T-helper 2 cell (primary cell): Measurements from ENCODE around the gene ACOT7.
"Not testable (repeated sequence)": the region's sequence is repeated elsewhere in the genome, so short reads cannot be mapped to it uniquely, and the experiment has no call there.

Source experiments
- DNase-seq, 5 experiments: peaks; one replicate each; pipeline versions ENCODE4 v3.0.0 to v3.0.0-alpha.2; 2012 to 2022

The ACOT7 gene

DNA sequence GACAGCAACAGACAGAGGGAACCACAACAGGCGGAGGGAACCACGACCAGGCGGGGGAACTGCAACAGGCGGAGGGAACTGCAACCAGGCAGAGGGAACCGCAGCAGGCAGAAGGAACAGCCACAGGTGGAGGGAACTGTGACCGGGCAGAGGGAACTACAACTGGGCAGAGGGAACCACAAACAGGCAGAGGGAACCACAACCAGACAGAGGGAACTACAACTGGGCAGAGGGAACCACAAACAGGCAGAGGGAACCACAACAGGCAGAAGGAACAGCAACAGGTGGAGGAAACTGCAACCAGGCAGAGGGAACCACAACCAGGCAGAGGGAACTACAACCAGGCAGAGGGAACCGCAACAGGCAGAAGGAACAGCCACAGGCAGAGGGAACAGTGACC, 85.9 kb downstream of the ACOT7 start:
- not testable (repeated sequence) for DNase-seq

DNA sequence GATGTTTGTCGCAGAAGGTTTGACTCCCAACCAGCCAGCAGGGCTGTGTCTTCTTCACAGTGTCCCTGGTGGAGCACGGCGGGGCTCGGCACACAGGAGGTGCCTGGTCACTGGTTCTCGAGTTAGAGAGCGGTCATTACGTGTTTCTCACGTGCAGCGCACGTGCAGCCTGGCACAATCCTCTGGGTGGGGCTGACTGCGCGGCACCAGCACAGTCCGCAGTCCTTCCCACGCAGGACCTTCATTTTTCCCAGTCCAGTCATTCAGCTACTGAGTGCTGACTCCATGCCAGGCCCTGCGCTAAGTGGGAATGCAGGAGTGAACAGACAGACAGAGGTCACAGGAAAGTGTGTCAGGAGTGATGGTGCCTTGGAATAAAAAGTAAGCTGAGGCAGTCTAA, 86.5 kb downstream of the ACOT7 start:
- DNase-seq, result no peak

DNA sequence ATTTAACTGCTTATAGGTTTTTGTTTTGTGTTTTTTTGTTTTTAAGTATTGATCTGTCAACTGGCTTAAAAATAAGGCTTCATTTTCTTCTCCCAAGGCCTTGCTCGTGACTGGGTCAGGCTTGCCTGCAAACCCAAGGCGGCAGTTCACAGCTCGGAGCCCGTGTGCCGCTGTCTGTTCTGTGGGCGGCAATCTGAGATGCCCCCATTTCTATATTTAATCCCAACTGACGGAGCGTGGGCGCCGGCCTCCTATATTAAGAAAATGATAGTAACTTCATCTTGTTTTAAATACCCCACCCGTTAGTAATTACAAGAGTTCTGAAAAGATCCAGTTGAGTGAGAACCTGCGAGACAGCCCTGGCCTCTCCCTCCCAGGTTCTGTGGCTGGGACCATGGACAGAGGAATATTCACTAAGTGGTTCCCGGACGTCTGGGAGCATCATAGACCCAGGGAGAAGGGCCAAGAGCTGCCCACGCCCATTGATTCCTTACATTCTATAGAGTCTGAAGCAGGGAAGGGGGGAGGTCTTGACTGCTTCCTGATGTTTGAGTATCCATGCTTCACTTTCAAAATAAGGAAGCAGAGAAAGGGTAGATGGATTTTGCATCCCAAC, 90.1 kb downstream of the ACOT7 start:
- no peak for DNase-seq

DNA sequence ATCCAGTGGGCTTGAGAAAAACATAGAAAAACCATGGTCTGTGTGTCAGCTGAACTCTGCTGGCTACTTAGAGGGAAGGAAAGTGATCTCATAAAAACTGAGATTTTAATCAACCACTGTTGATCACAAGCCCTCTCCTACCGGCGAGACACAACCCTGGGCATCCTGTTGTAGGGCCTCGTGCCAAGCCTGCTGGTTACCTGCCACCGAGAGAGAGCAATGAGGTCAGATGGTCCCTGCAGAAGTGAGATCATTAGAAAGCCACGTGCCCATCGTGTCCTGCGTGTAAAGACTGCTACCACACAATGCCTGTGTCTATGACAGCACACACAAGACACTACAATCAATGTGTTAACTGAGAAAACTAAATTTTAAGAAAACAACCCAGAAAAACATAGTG, 91.0 kb downstream of the ACOT7 start:
- peak in 1 of 5 experiments; percentile 19 for DNase-seq

DNA sequence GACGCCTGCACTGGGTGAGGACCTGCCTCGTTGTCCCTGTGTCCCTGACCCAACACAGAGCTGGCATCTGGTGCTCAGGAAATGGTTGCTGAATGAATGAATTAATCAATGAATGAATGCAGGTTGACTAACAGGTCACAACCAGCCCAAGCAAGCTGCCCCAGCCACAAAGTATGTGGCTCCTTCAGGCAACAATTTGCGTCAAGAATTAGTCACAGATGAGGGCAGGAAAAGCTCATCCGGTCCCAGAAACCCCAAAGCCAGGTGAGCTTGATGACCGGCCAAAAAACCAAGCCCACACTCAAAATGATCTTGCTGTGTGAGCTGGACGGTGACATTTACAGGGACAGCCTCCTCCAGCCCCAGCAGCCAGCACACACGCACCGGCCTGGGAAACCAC, 92.0 kb downstream of the ACOT7 start:
- DNase-seq, result no peak

DNA sequence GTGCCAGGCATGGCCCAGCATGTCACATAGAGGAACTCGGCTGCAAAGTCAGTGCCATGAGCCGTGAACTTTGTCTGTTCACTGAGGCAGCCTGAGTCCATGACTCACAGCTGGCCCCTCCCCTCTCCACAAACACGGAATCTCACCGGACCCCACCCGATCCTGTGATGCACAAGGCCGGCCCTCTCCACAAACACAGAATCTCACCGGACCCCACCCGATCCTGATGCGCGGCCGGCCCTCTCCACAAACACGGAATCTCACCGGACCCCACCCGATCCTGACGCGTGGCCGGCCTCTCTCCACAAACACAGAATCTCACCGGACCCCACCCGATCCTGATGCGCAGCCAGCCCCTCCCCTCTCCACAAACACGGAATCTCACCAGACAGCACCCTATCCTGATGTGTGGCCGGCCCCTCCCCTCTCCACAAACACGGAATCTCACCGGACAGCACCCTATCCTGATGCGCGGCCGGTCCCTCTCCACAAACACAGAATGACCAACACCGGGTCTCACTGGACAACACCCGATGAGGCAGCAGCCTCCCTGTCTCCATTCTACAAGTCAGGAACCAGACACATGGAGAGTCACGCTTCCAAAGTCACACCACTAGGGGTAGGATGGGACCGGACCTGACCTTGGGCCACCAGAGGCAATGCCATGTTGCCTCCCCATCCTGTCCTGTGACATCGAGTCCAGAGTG, 93.1 kb downstream of the ACOT7 start:
- DNase-seq, result no peak

DNA sequence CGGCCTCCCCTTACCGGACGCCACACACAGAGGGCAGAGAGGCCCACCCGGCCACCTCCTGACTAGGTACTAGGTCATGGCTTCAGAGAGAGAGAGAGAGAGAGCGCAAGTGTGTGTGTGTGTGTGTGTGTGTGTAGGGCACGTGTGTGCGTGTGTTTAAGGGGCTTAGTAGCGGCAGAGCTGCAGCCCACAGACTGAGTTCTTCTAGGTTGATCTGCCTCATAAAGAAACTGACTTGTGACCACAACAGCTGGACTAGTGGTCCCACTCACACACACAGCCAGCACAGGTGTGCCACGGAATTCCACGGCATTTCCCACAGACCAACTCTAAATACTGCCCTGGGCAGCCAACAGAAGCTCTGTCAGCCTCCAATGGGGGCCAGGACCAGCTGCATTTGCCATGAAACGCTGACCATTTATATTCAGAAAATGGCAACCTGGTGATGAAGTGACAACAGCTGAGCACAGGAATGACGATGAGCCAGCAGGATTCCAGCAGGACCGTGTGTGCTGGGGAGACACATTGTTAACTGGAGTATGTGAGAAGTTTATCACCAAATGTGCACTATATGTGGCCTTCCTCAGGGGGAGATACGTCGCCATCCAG, 93.9 kb downstream of the ACOT7 start:
- DNase-seq, result no peak

DNA sequence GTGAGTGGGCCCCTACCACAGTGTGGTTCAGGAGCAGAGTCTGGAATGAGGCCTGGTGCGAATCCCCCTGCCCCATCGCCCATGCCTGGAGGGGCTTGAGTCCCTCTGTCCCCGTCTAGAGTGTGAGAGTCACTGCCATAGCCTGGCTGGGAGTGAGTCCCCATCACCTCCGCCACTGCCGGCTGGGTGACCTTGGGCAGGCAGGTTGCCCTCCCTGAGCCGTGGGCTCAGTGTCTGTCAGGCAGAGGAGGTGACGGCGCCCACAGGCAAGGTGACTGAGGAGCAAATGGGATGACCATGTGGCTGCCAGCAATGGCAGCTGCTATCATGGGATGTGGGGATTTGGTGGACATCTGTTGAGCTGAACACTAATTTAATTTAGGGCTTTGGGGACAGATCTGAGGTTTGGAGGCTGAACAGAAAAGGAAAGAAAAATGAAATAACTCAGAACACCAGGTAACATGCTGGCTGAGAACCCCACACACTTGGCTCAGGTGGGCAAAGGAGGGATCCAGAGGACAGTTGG, 94.6 kb downstream of the ACOT7 start:
- no peak for DNase-seq

DNA sequence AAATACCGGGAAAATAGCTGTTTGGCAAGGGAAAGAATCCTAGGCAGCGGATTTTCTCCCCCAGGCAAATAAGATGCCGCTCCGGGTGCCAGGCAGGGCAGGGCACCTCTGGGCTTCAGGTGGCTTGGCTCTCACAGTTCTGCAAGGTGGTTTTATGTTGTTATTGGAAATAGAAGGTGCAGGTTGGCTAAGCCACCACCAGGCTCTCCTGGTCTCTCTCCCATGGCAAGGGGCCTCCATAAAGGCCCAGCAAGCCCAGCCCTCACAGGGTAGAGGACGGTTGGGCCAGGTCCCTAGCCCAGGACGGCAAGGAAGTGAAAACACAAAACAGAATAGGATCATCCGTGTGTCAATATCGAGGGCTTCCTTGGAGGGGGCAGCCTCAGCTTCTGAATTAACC, 95.0 kb downstream of the ACOT7 start:
- DNase-seq, result no peak

DNA sequence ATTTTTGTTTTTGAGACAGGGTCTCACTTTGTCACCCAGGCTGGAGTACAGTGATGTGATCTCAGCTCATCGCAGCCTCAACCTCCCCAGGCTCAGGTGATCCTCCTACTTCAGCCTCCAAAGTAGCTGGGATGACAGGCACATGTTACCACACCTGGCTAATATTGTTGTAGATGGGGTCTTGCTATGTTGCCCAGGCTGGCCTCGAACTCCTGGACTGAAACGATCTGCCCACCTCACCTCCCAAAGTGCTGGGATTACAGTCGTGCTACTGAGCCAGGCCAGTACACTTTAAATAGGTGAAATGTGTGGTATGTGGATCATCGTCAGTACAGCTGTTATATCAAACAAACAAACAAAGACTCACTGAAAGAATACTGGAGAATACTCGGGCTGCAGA, 97.7 kb downstream of the ACOT7 start:
- DNase-seq, result no peak

DNA sequence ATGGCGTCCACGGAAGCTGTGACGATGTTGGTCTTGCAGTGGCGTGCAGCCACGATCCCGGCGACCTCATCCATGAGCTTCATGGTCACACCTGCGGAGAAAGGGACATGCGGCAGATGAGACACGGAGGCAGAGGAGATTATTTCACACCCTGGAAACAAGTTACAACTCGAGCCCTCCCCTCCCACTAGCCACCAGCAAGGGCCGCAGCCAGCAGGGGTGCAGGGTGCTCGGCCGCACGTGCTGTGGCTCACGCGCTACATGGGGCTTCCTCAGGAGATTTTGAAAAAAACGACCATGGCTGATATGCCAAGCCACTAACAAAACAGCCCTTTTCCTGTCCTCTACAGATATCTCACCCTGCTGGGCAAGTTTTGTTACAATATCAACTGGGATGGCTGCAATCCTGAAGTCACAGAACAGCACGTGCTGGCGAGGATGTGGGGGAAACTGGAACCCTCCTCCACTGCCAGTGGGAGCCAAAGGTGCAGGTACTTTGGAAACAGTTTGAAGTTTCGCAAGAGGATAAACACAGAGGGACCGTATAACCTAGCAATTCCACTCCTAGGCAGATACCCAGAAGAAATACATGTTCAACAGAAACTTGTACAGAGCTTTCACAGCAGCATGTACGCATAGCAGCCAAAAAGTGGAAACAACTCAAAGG, 98.5 kb downstream of the ACOT7 start:
- DNase-seq, result no peak

DNA sequence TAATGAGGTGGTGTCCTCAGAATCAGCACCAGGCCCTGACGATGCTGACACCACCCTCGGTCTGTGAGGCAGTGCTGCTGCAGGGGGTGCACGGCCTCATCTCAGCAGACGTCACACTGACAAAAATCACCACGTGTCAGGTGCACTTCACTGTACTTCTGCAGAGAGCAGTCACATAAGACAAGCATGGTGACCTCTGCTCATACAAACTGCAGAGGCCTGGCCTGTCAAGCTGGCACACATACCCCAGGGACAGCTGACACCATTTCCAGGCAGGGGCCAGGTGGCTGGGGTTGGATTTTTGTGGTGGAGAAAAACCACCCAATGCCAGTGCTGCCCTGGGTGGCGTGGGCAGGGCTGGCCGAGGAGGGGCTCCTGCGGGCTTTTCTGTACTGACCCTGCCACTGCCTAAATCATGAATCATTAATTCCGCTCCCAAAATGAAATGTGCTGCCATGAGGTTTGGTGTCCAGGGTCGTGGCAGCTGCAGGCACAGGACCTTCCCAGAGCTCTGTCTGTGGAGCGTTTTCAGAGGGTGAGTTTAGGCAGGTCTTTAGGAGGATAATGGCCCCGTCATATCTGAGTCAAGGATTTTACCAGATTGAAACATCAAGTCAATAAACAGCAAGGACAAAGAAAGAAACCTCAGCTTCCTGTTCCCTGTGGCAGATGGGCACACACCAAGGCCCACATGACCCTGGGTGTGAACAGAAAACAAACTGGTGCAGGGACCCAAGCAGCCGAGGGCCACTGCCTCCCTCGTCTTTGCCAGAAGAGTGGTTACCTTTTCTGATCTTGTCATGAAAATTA, 99.3 kb downstream of the ACOT7 start:
- peak in 2 of 5 experiments; percentile 7 to 35 for DNase-seq

DNA sequence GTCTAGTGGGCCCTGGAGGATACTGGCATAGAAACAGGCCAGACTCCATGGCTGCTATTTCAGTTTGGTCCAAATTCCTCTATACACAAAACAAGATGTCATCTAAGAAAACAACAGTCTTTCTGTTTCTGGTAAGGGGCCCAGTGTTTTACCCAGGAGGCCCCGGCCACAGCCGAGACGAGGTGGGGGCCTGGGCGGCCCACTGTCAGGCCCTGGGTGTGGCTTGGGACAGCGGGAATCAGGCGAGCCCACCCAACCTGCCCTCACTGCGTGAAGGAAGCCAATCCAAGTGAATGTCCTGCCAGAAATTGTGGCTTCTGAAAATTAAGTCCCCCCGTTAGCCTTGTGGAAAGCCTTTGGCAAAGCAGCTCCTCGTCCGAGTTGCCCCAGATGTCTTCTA, 101.5 kb downstream of the ACOT7 start:
- DNase-seq, result no peak

DNA sequence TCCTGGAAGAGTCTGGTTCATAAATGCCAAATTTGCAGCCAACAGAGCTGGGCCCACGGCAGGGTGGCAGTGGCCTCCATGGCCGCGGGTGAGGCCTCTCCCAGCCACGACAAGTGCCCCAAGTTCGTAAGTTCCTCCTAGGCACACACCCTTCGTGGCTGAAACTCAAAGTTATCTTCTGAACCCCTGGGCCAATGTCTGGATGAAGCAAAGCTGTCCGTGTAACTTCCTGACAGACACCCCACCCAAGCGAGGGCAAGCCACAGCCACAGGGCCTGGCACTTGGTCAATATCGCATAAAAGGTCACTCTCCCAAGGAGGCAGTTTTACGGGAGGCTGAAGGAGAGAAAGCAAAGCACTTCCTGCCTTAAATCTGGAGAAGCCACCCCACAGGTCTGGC, 104.9 kb downstream of the ACOT7 start:
- DNase-seq, result no peak

DNA sequence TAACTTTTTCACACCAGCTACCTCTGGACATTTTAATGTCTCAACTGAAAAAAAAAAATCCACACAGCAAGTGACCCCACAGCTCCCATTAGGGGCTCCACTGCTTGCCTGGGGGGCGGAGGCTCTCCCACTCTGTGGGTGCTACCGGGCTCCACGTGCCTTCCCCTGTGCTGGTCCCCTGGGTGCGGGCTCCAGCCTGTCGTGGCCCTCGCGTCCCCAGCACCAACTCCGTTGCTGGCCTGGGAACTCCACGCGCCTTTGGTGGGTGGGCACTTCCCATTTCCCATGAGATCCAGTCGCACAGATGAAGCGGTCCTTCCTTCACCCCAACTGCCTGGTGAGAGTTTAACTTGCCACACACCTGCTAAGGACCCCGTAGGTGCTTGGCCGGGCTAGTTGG, 105.5 kb downstream of the ACOT7 start:
- DNase-seq, result no peak

DNA sequence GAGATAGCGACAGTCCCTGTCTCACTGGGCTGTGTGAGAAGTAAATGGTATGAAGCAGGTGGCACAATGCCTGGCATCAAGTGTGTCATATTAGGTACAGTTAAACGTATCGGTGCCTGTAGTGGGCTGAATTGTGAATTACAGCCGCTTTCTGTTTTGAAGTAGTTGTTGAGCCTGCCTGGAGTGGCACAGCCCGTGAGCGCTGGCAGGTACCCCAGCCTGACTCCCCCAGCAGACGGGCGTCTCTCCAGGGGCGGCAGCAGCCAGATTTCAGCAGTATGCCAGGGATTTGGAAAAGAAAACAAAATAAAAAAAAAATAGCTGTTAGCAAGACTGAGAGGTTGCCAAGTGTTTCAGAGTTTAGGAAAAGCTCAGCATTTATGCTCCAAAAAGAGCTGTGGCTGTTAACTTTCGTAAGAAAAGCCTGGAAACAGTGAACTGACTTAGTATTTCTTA, 106.1 kb downstream of the ACOT7 start:
- DNase-seq, result no peak

DNA sequence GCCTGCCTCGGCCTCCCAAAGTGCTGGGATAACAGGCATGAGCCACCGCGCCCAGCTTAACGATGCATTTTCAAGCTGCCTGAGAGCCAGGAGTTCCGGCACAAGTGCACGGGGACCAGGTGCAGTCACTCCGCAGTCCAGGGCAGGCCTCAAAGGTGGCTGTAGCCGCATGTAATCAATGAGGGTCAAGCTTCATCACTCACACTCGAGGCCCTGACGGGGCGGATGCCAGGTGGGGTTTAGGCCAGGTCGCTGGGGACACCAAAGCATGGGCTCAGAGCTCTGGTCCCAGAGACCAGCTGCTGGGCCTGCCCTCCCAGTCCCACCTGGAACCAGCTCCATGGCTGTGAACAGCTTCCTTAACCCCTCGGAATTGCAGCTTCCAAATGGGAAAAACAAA, 106.5 kb downstream of the ACOT7 start:
- DNase-seq, result no peak

DNA sequence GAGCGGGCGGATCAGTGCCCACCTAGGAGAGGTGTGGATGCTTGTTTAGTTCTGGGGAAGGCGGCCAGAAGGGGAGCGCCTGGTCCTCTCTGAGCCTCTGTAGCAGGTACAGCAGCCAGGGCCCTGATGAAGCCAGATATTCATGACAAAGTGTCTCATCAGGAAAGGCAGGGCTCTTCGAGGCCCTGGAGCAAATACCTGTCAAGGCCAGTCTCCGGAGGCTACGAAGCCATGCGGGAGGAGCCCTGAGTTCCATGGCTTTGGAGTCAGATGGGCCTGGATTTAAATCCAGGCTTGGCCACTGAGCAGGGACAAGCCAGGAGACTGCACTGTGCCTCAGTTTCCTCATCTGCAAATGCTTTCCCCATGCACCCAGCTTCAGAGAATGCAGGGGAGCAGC, 107.3 kb downstream of the ACOT7 start:
- DNase-seq, result no peak

DNA sequence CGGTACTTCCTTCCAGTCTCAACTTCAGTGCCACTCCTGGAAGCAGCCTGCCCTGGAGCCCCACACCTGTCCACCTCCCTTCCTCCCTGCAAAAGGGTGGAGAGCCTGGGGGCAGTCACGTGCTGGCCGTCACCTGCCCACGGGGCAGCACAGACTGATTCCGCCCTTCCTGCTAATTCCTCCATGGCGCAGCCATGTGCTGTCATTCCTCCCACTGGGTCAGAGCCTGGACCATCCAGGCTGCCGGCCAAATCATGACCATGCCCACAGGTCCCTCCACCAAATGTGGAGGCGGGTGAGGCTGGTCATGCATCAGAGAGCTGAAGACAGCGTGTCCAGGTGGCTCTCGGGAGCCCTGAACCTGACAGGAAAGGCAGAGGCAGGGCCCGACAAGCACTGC, 108.2 kb downstream of the ACOT7 start:
- DNase-seq, result no peak

DNA sequence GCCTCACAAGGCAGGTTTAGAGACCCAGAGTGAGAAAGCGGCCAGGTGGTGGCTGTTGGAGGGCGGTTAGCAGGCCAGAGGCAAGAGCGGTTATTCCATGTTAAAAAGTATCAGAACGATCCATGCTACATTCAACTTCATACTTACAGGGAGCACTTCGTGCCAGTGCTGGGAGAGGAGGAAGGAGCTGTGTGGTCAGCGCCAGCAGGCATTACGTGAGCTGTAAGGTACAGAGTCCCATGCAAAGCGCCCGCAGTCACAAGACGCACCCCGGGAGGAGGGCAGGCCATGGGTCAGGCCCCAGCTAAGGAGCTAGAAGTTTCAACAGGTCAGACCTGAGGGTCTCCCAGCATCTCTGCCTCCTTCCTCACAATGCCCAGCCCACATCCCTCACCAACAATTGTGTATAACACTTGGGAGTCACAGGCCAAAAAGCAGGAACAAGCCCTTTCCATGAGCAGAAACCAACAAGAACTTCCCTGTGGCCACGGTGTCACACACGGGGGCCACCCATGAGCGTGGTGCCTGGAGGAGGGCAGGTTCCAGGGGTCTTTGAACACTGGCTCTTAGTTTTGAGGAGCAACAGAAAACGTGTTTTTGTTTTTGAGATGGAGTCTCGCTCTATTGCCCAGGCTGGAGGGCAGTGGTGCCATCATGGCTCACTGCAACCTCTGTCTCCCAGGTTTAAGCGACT, 110.8 kb downstream of the ACOT7 start:
- no peak for DNase-seq

DNA sequence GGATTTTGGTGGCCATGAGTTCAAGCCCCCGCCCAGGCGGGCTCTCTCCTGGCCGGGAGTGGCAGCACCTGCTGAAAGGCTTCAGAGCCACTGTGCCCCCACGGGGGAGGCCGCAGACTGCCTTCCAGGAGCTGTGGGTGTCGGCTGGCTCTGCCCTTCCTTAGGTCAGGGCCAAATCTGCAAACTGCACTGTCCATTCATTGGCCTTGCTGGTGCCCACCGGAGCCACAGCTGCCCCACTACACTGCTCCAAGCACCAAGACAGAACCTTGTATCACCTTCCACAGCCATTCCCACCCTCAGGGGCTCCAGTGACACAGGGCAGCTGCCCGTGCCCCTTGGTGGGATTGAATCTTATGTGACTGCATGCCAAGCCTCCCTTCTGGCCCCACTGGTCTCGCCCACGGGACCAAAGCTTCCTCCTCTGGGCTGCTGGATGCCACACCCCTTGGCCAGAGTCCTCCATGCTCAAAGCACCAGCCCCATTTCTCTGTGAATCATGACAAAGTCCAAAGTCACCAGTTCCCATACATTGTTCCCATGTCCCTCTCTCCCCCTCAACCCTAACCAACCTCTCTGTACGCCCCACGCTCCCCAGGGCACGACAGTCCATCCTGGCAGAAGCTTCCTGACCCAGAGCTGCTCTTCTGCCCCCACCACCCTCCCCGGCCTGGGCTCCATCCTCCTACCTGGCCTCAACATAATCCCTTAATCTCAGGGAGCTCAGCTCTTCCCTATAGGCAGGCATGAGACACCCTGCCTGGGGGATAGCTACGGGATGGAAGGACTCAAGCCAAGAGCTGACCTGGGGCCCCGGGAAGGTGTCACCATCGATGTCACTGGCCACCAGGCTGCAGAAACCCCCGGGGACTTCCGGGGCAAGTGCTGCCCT, 111.8 kb downstream of the ACOT7 start:
- DNase-seq, result no peak
